Keratinocyte (primary cell): ENCODE results near the gene GRP. TPM values are rescaled to one million over a fixed set of nuclear protein-coding genes. Genes with fewer than 3 reads are reported as not detected.

Experiments
- DNase-seq: peaks from one replicate; pipeline ENCODE4 v3.0.0-alpha.2; 2011; ENCODE audit warnings: low read depth, missing footprints, low spot score
- FAIRE-seq: peaks from 2 replicates; lab custom pipeline; 2011; peaks lifted over from hg19 to GRCh38; lab: Jason Lieb, UNC
- H2AFZ ChIP-seq: 2 replicates; pipeline ENCODE4 v1.6.0; 2012; ENCODE audit warnings: low read length, control low read depth, inconsistent platforms; ENCODE audit not compliant: control insufficient read depth
- H3K27ac ChIP-seq: 2 replicates; pipeline ENCODE4 v1.5.1; 2011; ENCODE audit warnings: low read length; ENCODE audit not compliant: control insufficient read depth, insufficient read depth
- H3K27me3 ChIP-seq: 3 replicates; pipeline ENCODE4 v1.6.0; 2011; ENCODE audit warnings: low read length; ENCODE audit not compliant: control insufficient read depth, insufficient read depth; ENCODE audit errors: extremely low read depth
- H3K36me3 ChIP-seq, 2 experiments: 2 replicates in 1 of 2; 3 replicates in 1 of 2; pipeline ENCODE4 v1.5.1; 2011; ENCODE audit warnings: low read length in 2 of 2, mild to moderate bottlenecking in 1 of 2; ENCODE audit not compliant: control insufficient read depth in 2 of 2, insufficient read depth in 2 of 2; ENCODE audit errors: extremely low read depth in 1 of 2
- H3K4me1 ChIP-seq: 3 replicates; pipeline ENCODE4 v1.5.1; 2011; ENCODE audit warnings: low read length; ENCODE audit not compliant: control insufficient read depth, insufficient read depth; ENCODE audit errors: extremely low read depth
- H3K4me2 ChIP-seq: 3 replicates; pipeline ENCODE4 v1.6.0; 2011; ENCODE audit warnings: low read depth, low read length; ENCODE audit not compliant: control insufficient read depth, insufficient read depth; ENCODE audit errors: extremely low read depth
- H3K4me3 ChIP-seq, 3 experiments: fragments of 200-600 bp in 1 of 3; sonication (generic) in 1 of 3; 2 replicates in 2 of 3; 3 replicates in 1 of 3; pipeline ENCODE4 v1.5.1; 2011 to 2016; ENCODE audit warnings: low read length in 3 of 3, mild to moderate bottlenecking in 3 of 3, control low read depth in 2 of 3, inconsistent platforms in 1 of 3, low read depth in 1 of 3, mixed read lengths in 1 of 3, mixed run types in 1 of 3, moderate library complexity in 1 of 3; ENCODE audit not compliant: control insufficient read depth in 2 of 3, insufficient read depth in 2 of 3; ENCODE audit errors: extremely low read depth in 1 of 3
- H3K79me2 ChIP-seq: 2 replicates; pipeline ENCODE4 v1.6.0; 2012; ENCODE audit warnings: low read length; ENCODE audit not compliant: control insufficient read depth, insufficient read depth
- H3K9ac ChIP-seq: 3 replicates; pipeline ENCODE4 v1.6.0; 2011; ENCODE audit warnings: low read length; ENCODE audit not compliant: control insufficient read depth, insufficient read depth; ENCODE audit errors: extremely low read depth
- H3K9me1 ChIP-seq: 3 replicates; pipeline ENCODE4 v1.6.0; 2011; ENCODE audit warnings: low read length; ENCODE audit not compliant: control insufficient read depth, insufficient read depth; ENCODE audit errors: extremely low read depth
- H3K9me3 ChIP-seq: 2 replicates; pipeline ENCODE4 v1.5.1; 2012; ENCODE audit warnings: low read depth, low read length; ENCODE audit not compliant: control insufficient read depth
- H4K20me1 ChIP-seq: 3 replicates; pipeline ENCODE4 v1.6.0; 2011; ENCODE audit warnings: low read length; ENCODE audit not compliant: control insufficient read depth, insufficient read depth; ENCODE audit errors: extremely low read depth
- EZH2 ChIP-seq: IDR thresholded peaks from one replicate; pipeline ENCODE4 v1.6.1; 2012; ENCODE audit warnings: inconsistent platforms, mild to moderate bottlenecking, low read length, moderate library complexity
- dilution Hi-C: fragments of 300-500 bp; cut with MboI; formaldehyde crosslinking; loops from one replicate; pipeline ENCODE4 v1.7.0; 2020; ENCODE audit warnings: low sequenced_read_pairs; ENCODE audit not compliant: extremely low pct_ligation_motif_present
- polyA plus RNA-seq, 5 experiments: library from polyadenylated mRNA; depleted of rRNA in 3 of 5; stranded (reverse) in 3 of 5; stranded (forward) in 1 of 5; unstranded in 1 of 5; fragments of >200 nt; gene quantifications; 1 replicate in 1 of 5; 2 replicates in 3 of 5; 3 replicates in 1 of 5; pipeline versions ENCODE4 v1.2.1 to v1.2.3, GENCODE V29; 2011 to 2012; ENCODE audit warnings: missing spikeins in 2 of 5, low read depth in 1 of 5, low replicate concordance in 1 of 5
- TF ChIP-seq, protein P1 (sequence below), 3 experiments: IDR thresholded peaks in 1 of 3; conservative IDR thresholded peaks in 1 of 3; optimal IDR thresholded peaks in 1 of 3; 2 replicates in 2 of 3; 3 replicates in 1 of 3; pipeline versions ENCODE3 to v1.5.1; 2011; ENCODE audit warnings: low read length in 3 of 3, mild to moderate bottlenecking in 3 of 3, moderate library complexity in 2 of 3, control low read depth in 1 of 3, inconsistent platforms in 1 of 3; ENCODE audit not compliant: insufficient read depth in 2 of 3; ENCODE audit errors: extremely low read depth in 1 of 3

Gene GRP
- polyA plus RNA-seq, 1 donor (not counting 4 experiments of a cell fraction or from before 2014, with no cell fraction given), result not detected

DNA sequence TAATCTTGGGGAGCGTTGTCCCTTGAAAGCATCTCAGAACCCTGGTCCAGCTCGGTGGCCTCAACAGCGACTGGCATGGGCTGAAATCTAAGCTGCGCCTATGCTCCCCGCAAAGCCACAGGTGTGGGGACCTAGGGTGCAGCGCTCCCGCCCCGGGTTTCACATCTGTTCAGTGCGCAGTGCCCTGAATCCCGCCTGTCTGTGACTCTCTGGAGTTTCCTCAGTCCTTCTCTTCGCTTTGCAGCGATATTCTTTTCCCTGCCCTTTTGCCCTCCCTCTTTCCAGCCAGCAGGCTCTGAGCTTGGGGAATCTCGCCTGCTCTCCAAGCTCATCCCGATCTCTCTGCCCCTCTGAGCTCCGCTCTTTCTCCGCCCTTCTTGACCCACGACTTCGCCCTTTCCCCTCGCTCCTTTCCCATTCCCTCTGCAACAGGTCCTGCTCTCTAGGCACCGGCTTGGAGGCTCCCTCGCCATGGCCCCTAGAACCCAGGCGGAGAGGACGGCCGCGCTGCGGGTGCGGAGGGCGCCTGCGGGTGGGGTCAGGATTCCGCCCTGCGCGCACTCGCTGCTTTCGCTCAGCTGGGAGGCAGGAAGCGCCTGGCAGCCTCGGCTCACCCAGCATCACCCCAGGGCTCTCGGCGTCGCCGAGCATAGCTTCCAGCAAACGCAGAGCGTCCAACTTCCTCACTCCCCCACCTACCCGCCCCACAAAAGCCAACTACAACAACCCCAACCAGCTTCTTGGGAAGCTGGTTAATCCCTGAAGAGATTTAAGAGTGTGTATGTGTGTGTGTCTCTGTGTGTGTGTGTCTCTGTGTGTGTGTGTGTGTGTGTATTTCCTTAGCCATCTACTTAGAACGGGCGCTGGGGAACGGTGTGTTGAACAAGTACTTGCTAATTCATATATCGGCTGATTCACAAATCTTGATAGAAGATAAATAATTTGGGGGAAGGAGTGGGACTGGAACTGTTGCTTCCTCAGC is 1.1 kb downstream of the GRP start:
- FAIRE-seq (no peak), DNase-seq (no peak)
- TF ChIP-seq EZH2, result no peak
- TF ChIP-seq, protein P1, sequence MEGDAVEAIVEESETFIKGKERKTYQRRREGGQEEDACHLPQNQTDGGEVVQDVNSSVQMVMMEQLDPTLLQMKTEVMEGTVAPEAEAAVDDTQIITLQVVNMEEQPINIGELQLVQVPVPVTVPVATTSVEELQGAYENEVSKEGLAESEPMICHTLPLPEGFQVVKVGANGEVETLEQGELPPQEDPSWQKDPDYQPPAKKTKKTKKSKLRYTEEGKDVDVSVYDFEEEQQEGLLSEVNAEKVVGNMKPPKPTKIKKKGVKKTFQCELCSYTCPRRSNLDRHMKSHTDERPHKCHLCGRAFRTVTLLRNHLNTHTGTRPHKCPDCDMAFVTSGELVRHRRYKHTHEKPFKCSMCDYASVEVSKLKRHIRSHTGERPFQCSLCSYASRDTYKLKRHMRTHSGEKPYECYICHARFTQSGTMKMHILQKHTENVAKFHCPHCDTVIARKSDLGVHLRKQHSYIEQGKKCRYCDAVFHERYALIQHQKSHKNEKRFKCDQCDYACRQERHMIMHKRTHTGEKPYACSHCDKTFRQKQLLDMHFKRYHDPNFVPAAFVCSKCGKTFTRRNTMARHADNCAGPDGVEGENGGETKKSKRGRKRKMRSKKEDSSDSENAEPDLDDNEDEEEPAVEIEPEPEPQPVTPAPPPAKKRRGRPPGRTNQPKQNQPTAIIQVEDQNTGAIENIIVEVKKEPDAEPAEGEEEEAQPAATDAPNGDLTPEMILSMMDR (optimal IDR thresholded peaks at IDR 0.05 in 1 of 3, IDR thresholded peaks at IDR 0.05 in 1 of 3, conservative IDR thresholded peaks at IDR 0.05 in 1 of 3; ENCODE audit: extremely low read depth in 1 of 3, insufficient read depth in 2 of 3, low read length in 3 of 3), result no peak
- Histone ChIP-seq H3K4me2 (peak overlapping the region; percentile 59), H3K4me1 (no peaks in the 10 kb centered on the region), H3K9me1 (no peaks in the 10 kb centered on the region), H3K79me2 (no peaks in the 10 kb centered on the region), H3K27ac (no peak overlapping the region), H3K27me3 (peaks cover 66% of the 10 kb centered on the region), H3K9ac (no peak overlapping the region), H4K20me1 (no peaks in the 10 kb centered on the region), H3K4me3 (peak overlapping the region in 2 of 3 experiments; percentile 41 to 52), H2AFZ (peak overlapping the region; percentile 1), H3K36me3 (no peaks in the 10 kb centered on the region), H3K9me3 (no peaks in the 10 kb centered on the region)
- dilution Hi-C loops, result no loop called here

DNA sequence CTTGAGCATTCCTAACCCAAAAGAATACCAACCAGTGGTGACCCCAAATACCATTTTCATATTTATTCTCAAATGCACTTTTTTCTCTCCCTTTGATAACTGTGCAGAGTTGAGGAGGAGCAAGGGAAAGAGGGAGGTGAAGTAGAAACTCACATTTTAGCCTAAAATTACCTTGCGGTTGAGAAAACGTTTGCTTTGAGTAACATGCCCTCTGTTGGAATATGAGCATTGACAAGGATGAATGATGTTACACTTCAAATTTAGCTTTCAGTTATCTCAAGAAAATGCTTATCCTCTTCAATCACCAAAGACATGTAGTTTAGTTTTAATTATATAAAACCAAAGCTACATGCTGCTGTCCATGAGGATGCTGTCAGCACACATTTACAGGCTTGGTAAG is 2.4 kb downstream of the GRP start:
- TF ChIP-seq, protein P1 (optimal IDR thresholded peaks at IDR 0.05 in 1 of 3, IDR thresholded peaks at IDR 0.05 in 1 of 3, conservative IDR thresholded peaks at IDR 0.05 in 1 of 3; ENCODE audit: extremely low read depth in 1 of 3, insufficient read depth in 2 of 3, low read length in 3 of 3), result no peak
- no peak for TF ChIP-seq EZH2
- Histone ChIP-seq H2AFZ (no peak overlapping the region), H3K4me3 (no peak overlapping the region), H3K9me3 (no peaks in the 10 kb centered on the region), H3K9me1 (no peaks in the 10 kb centered on the region), H3K4me1 (no peaks in the 10 kb centered on the region), H3K4me2 (no peak overlapping the region), H3K79me2 (no peaks in the 10 kb centered on the region), H3K27me3 (peaks cover 61% of the 10 kb centered on the region), H3K36me3 (no peaks in the 10 kb centered on the region), H3K27ac (no peak overlapping the region), H4K20me1 (no peaks in the 10 kb centered on the region), H3K9ac (no peak overlapping the region)
- FAIRE-seq (no peak), DNase-seq (no peak)
- dilution Hi-C loops, result no loop called here
